Right cardiac atrium (tissue), 5 donors: ENCODE data around the gene PDZRN3. TPM values are rescaled to one million over a fixed set of nuclear protein-coding genes. Genes with fewer than 3 reads are reported as not detected.

Source experiments
- ATAC-seq, 2 donors: fragments of 200-7000 bp; cut with Tn5 transposase; one replicate each; pipeline versions ENCODE4 v1.8.0 to v1.9.1; 2020; ENCODE audit warnings: moderate library complexity in 2 of 2, mild to moderate bottlenecking in 1 of 2
- DNase-seq, 3 donors: peaks; one replicate each; pipeline ENCODE4 v3.0.0-alpha.2; 2020
- H3K27ac ChIP-seq: one replicate; pipeline ENCODE4 v1.5.1; 2013; ENCODE audit warnings: mild to moderate bottlenecking, low read length, control low read depth, moderate library complexity
- H3K27me3 ChIP-seq: one replicate; pipeline ENCODE4 v1.6.1; 2013; ENCODE audit not compliant: control insufficient read depth, insufficient read depth
- H3K4me1 ChIP-seq: one replicate; pipeline ENCODE4 v1.6.1; 2013; ENCODE audit warnings: low read length; ENCODE audit not compliant: control insufficient read depth, insufficient read depth
- H3K4me3 ChIP-seq: one replicate; pipeline ENCODE4 v1.5.1; 2013; ENCODE audit warnings: low read length, control low read depth
- H3K9me3 ChIP-seq: one replicate; pipeline ENCODE4 v1.6.1; 2013; ENCODE audit warnings: low read length; ENCODE audit not compliant: control insufficient read depth
- WGBS: extraction: QIAGEN DNeasy Blood & Tissue Kit; methylation state at CpG from one replicate; pipeline ENCODE4 v1.1.7; 2013; 5-methylcytosine and 5-hydroxymethylcytosine counted together
- intact Hi-C, 4 donors: fragments of 100-400 bp; cut with DNase I; formaldehyde crosslinking; loops; one replicate each; pipeline versions ENCODE4 v1.11.0 to v1.14.0; 2022 to 2023
- polyA plus RNA-seq: library from polyadenylated mRNA; stranded (reverse); fragments of 200-250 nt; gene quantifications from one replicate; pipeline ENCODE4 v1.2.3, GENCODE V29; 2013
- total RNA-seq, 4 donors: library from RNA; stranded (reverse); fragmentation: NEBNext Ultra II Directional; extraction: Animal tissue kit (Norgen Biotek cat#: 25700); gene quantifications; one replicate each; pipeline ENCODE4 v1.2.1, GENCODE V29; 2021
- donor health status: healthy with polysubstance abuse.
- donor health status: DM: no; HTN: yes; CAD: no.
- donor health status: DM: no; HTN: no; CAD: no.
- donor health status: DM: no; HTN: yes; CAD: no; lungs with severe emphysema.
- donor health status: DM: yes; HTN: yes; CAD: no.

The PDZRN3 gene
- total and polyA plus RNA-seq, 5 donors = 49.8 to 96.5 (median 70.1) TPM

DNA sequence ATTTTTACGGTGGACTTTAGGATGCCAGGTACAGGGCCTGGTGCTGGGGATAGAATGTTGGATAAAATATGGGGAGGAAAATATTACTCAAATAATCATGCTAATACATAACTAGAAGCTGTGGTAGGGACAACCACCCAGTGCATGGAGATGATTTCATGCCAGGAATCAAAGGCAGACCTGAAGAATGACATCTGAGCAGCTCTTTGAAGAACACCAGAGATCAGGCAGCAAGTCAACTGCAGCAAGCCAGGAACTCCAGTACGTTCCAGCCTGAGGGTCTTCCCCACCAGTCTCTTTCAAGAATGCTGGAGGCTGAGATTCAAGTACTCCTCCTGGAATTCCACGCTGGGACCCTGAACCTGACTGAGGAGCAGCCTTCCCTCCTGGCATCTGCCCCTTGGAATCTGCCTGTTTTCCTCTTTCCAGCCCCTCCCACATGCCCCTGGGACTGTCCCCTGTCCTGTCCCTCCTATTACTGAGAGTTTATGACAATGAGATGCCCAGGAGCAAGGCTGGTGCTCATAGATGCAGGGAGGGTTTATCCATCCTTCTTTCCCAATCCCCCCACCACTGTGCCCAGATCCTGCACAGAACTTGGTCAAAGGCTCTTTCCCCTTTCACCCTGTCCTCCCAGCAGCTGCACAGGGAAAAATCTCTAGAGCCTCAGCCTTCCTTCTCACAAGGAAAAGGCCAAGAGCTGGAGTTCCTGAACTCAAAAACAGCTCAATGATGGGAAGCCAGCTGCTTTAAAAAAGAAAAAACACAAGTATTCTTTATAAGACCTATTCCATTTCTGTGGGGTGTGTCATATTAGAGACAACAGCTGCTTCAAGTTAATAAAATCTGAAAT lies 68.0 kb downstream of the PDZRN3 start:
- WGBS = 52% methylated on average over 3 of the region's 3 CpGs
- no peaks in the 10 kb centered on the region for H3K9me3 ChIP-seq
- ATAC-seq (peak in 1 of 2 donors; percentile 29), DNase-seq (no peak)
- no peaks in the 10 kb centered on the region for H3K27me3 ChIP-seq
- H3K27ac ChIP-seq = no peak overlapping the region
- intact Hi-C loops = no loop called here
- no peak overlapping the region for H3K4me3 ChIP-seq
- peaks cover 8% of the 10 kb centered on the region for H3K4me1 ChIP-seq

DNA sequence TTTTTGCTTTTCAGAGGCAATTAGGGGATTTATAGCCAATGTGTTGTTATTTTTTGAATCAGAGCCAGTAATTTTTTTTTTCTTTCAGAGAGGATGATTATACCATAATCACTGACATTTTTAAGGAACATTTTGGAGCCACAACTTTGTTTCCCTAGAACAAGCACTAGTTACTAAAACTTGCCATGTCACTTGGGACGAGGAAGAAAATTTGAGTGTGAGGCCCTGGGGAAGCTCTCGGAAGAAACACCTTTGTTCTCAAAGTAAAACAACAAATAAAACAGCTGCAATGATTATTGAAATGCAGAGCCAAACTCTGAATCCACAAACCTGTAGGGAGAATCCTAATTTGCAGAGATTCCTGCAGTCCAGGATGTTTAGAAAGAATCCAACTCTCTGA lies 69.7 kb downstream of the PDZRN3 start:
- ATAC-seq = no peak
- H3K27me3 ChIP-seq = no peaks in the 10 kb centered on the region

DNA sequence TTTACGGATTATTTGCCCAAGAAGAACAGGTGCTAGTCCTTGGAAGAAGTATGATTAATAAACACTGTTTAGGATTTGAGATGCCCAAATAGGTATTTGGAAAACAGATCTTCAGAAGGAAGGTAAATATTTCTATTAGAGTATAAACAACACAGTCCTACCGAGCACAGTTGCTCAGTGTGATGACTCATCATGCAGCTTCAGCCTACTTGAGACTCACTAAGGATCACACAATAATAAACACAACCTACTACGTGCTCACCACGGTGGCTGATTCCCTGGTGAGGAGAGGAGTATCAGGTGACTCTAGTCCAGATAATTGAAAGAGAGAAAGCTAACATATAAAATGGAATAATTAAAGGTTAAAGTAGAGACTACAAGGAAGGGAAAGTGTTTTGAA lies 72.0 kb downstream of the PDZRN3 start:
- Histone ChIP-seq H3K27ac (no peak overlapping the region), H3K4me1 (peaks cover 8% of the 10 kb centered on the region), H3K27me3 (no peaks in the 10 kb centered on the region), H3K4me3 (no peak overlapping the region), H3K9me3 (no peaks in the 10 kb centered on the region)
- ATAC-seq (no peak), DNase-seq (no peak)
- 49% methylated on average over 4 of the region's 4 CpGs for WGBS
- intact Hi-C loops = no loop called here

More for the DNA sequence above, 69.7 kb downstream of the PDZRN3 start:
- no peak for DNase-seq
- WGBS = 50% methylated on average over 2 of the region's 2 CpGs
- intact Hi-C loops = no loop called here
- Histone ChIP-seq H3K9me3 (no peaks in the 10 kb centered on the region), H3K4me3 (no peak overlapping the region), H3K4me1 (peaks cover 8% of the 10 kb centered on the region), H3K27ac (no peak overlapping the region)

DNA sequence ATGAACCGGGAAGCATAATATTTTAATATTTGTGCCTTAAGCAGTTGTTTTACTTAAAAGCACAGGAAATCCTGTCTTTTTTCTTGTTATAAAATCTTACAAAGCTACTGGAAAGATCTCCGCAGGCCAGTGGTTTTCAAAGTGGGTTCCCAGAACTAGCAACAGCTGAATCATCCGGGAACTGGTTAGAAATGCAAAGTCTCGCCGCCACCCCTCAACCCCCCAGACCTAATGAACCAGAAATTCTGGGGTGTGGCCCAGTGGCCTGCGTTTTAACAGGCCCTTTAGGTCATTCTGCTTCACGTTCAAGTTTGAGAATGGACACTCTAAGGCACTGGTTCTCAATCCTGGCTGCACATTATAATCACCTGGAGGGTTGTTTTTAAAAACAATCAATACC lies 74.7 kb downstream of the PDZRN3 start:
- Histone ChIP-seq H3K9me3 (no peaks in the 10 kb centered on the region), H3K27me3 (no peaks in the 10 kb centered on the region), H3K4me3 (no peak overlapping the region), H3K4me1 (peaks cover 8% of the 10 kb centered on the region), H3K27ac (no peak overlapping the region)
- ATAC-seq (no peak), DNase-seq (no peak)
- WGBS = 77% methylated on average over 7 of the region's 7 CpGs
- intact Hi-C loops = no loop called here

- Histone ChIP-seq H3K4me1 (peaks cover 8% of the 10 kb centered on the region), H3K9me3 (no peaks in the 10 kb centered on the region), H3K27me3 (no peaks in the 10 kb centered on the region), H3K27ac (no peak overlapping the region), H3K4me3 (no peak overlapping the region)
- no peak for DNase-seq
- WGBS = 79% methylated on average over 9 of the region's 9 CpGs
- intact Hi-C loops = no loop called here
- ATAC-seq = no peak
Observed at GRCh38 chr3:73549051-73549600, 75.6 kb downstream of the PDZRN3 start.

- no peak overlapping the region for H3K27ac ChIP-seq
- no peaks in the 10 kb centered on the region for H3K9me3 ChIP-seq
- no peak for DNase-seq
- ATAC-seq = no peak
- peaks cover 4% of the 10 kb centered on the region for H3K4me1 ChIP-seq
- 74% methylated on average over 3 of the region's 3 CpGs for WGBS
- H3K4me3 ChIP-seq = no peak overlapping the region
- H3K27me3 ChIP-seq = no peaks in the 10 kb centered on the region
- intact Hi-C loops = no loop called here
Observed at GRCh38 chr3:73548436-73548835, 76.3 kb downstream of the PDZRN3 start.

GRCh38 chr3:73547427-73548248 lies 77.1 kb downstream of the PDZRN3 start:
- Histone ChIP-seq H3K4me1 (peaks cover 7% of the 10 kb centered on the region), H3K4me3 (no peak overlapping the region), H3K27ac (no peak overlapping the region), H3K9me3 (no peaks in the 10 kb centered on the region), H3K27me3 (no peaks in the 10 kb centered on the region)
- peak; percentile 37 to 51 for ATAC-seq
- intact Hi-C loops = no loop called here
- WGBS = 45% methylated on average over 11 of the region's 11 CpGs
- no peak for DNase-seq

- ATAC-seq (no peak), DNase-seq (no peak)
- Histone ChIP-seq H3K27me3 (no peaks in the 10 kb centered on the region), H3K27ac (no peak overlapping the region), H3K4me1 (peaks cover 7% of the 10 kb centered on the region), H3K9me3 (no peaks in the 10 kb centered on the region), H3K4me3 (no peak overlapping the region)
- intact Hi-C loops = no loop called here
- 73% methylated on average over 3 of the region's 3 CpGs for WGBS
Observed at GRCh38 chr3:73546961-73547360, 77.8 kb downstream of the PDZRN3 start.

GRCh38 chr3:73543412-73543811 lies 81.3 kb downstream of the PDZRN3 start:
- 67% methylated on average over 3 of the region's 3 CpGs for WGBS
- no peak for ATAC-seq
- Histone ChIP-seq H3K27ac (no peak overlapping the region), H3K27me3 (no peaks in the 10 kb centered on the region), H3K9me3 (no peaks in the 10 kb centered on the region), H3K4me1 (peaks cover 7% of the 10 kb centered on the region), H3K4me3 (no peak overlapping the region)
- no peak for DNase-seq
- intact Hi-C loops = no loop called here

DNA sequence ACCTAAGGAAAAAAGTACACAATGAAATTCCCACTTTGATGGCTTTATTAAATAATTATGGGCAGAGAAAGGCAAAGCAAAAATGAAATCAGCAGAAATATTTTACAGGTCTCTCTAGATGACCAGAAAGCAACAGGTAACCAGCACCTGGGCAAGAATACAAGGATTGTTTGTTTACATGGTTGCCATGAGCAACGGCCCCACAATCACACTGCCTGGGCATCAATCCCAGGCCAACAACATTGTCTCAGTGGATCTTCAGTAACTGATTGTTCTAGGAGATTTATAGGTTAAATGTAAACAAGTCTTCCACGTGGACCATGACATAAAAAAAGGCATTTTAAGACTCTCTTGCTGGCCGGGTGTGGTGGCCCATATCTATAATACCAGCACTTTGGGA lies 82.6 kb downstream of the PDZRN3 start:
- no peak overlapping the region for H3K4me3 ChIP-seq
- no peaks in the 10 kb centered on the region for H3K27me3 ChIP-seq
- peaks cover 3% of the 10 kb centered on the region for H3K4me1 ChIP-seq
- intact Hi-C loops = no loop called here
- ATAC-seq = no peak
- WGBS = 47% methylated on average over 3 of the region's 3 CpGs
- no peak for DNase-seq
- H3K27ac ChIP-seq = no peak overlapping the region
- no peaks in the 10 kb centered on the region for H3K9me3 ChIP-seq
